Activated CD4-positive, alpha-beta memory T cell treated with anti-CD3 and anti-CD28 coated beads for 36 hours (primary cell): ENCODE measurements around the gene PDPK1. TPM values are rescaled to one million over a fixed set of nuclear protein-coding genes. Genes with fewer than 3 reads are reported as not detected.

ENCODE experiments used
- microRNA-seq: library from miRNA; unstranded; fragments of <30 nt; microRNA quantifications from one replicate; pipeline ENCODE4 v1.2.0, GENCODE V29; 2022; ENCODE audit warnings: borderline number of aligned reads, borderline microRNAs expressed, borderline replicate concordance
- total RNA-seq, 2 experiments: library from RNA; stranded (reverse); gene quantifications; one replicate each; pipeline ENCODE4 v1.2.3, GENCODE V29; 2021

The PDPK1 gene
- total RNA-seq, 2 experiments from 2014 or later, result 42.5 to 42.9 TPM

Small RNAs within 50 kb of the gene (microRNA-seq; reads per million reads assigned to microRNA genes)
- gene MIR3178, result not detected

Other genes starting within 250 kb of the PDPK1 start
- gene ABCA3, start 197.3 kb upstream of the PDPK1 start, total RNA-seq, result 1 to 10 TPM; 6.1 to 6.4 TPM
- gene CCNF, start 108.6 kb upstream of the PDPK1 start, total RNA-seq, result 10 to 100 TPM; 53.5 to 54.7 TPM
- 10 to 100 TPM; 23.9 to 24.3 TPM for gene TEDC2, start 77.9 kb upstream of the PDPK1 start, total RNA-seq
- not detected for gene NTN3, start 66.7 kb upstream of the PDPK1 start, total RNA-seq
- 10 to 100 TPM; 12.2 to 12.4 TPM for gene TBC1D24, start 62.9 kb upstream of the PDPK1 start, total RNA-seq
- 100 to 1,000 TPM; 111 to 115 TPM for gene ATP6V0C, start 24.1 kb upstream of the PDPK1 start, total RNA-seq
- 10 to 100 TPM; 28.3 to 30.5 TPM for gene AMDHD2, start 17.6 kb upstream of the PDPK1 start, total RNA-seq
- gene CEMP1, start 6.6 kb upstream of the PDPK1 start, total RNA-seq, result not detected
- 10 to 100 TPM; 61.8 to 62.7 TPM for gene KCTD5, start 144.5 kb downstream of the PDPK1 start, total RNA-seq
- 1 to 10 TPM; 1.6 to 2.4 TPM for gene PRSS27, start 182.2 kb downstream of the PDPK1 start, total RNA-seq
- 100 to 1,000 TPM; 483 to 526 TPM for gene SRRM2, start 214.6 kb downstream of the PDPK1 start, total RNA-seq
- 100 to 1,000 TPM; 165 to 175 TPM for gene ELOB, start 239.3 kb downstream of the PDPK1 start, total RNA-seq
- not detected for gene PRSS33, start 249.5 kb downstream of the PDPK1 start, total RNA-seq